ENCODE data around the gene CISH.

The CISH gene, protein sequence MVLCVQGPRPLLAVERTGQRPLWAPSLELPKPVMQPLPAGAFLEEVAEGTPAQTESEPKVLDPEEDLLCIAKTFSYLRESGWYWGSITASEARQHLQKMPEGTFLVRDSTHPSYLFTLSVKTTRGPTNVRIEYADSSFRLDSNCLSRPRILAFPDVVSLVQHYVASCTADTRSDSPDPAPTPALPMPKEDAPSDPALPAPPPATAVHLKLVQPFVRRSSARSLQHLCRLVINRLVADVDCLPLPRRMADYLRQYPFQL

GRCh38 chr3:50611464-50612233 is at the start of gene CISH:
CISH (minus strand) TSS chr3:50611774; CDS start chr3:50611650, 124 bp downstream.
- peak; percentile 97 for DNase-seq (ENCODE audit: low read depth)

DNA sequence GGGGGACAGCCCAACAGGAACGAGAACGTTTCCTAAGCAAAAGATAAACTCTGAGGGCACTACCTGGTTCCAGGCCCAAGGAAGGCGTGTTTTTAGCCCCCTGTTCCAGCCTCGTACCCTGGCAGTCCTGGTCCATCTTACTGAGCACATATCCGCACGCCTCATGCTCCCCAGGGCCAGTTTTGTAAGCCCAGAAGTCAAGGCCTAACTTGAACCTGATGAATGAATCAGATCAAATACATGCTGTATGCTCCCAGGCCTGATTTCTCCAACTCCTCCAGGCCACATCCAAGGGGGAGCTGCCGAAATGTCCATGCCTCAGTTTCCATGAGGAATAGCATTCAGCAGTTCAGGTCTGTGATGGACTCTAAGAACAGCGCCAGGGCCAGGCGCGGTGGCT is 48.8 kb upstream of the CISH start:
- no peak for DNase-seq (ENCODE audit: low read depth)

GRCh38 chr3:50658831-50659230 is 47.3 kb upstream of the CISH start:
- DNase-seq (ENCODE audit: low read depth): no peak

GRCh38 chr3:50658416-50658815 is 46.8 kb upstream of the CISH start:
- no peak for DNase-seq (ENCODE audit: low read depth)

GRCh38 chr3:50657816-50658215 is 46.2 kb upstream of the CISH start:
- no peak for DNase-seq (ENCODE audit: low read depth)

GRCh38 chr3:50657407-50657806 is 45.8 kb upstream of the CISH start:
- DNase-seq (ENCODE audit: low read depth): no peak

- no peak for DNase-seq (ENCODE audit: low read depth)
These were observed 45.0 kb upstream of the CISH start for GRCh38 chr3:50656417-50657195.

GRCh38 chr3:50655009-50655830 is 43.6 kb upstream of the CISH start:
- no peak for DNase-seq (ENCODE audit: low read depth)

DNA sequence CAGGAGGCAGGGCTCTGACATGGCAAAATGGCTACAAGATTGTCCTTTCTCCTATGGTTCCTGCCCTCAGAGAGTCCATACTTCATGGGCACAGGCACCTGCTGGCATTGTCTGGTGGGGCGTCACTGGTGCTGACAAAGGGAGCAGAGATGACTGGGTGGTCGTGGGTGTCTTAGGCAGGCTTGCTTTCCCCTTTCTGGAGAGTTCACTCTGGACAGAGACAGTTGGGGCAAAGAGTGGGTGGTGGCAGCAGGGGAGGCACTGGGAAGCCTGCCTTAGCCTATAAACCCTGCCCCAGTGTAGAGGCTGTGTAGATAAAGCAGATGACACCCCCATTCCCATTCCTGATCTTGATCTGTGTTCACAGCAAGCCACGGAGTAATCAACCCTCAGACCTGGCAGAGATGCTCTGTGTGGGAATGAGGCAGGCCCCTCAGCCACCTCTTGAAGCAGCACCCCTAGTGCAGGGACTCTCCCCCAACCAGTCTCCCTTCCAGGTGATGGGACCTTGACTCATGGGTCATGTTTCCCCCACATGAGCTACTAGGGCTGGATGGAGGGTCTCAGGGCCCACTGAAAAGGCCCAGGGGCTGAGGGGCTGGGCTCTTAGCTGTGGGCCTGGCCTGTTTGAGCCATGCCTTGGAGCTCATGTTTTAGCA is 42.5 kb upstream of the CISH start:
- no peak for DNase-seq (ENCODE audit: low read depth)

GRCh38 chr3:50652709-50653108 is 41.1 kb upstream of the CISH start:
- DNase-seq (ENCODE audit: low read depth): peak; percentile 21

- no peak for DNase-seq (ENCODE audit: low read depth)
These were observed 40.5 kb upstream of the CISH start for GRCh38 chr3:50651920-50652529.

GRCh38 chr3:50651445-50651844 is 39.9 kb upstream of the CISH start:
- DNase-seq (ENCODE audit: low read depth): no peak

- no peak for DNase-seq (ENCODE audit: low read depth)
These were observed 38.4 kb upstream of the CISH start for GRCh38 chr3:50650018-50650417.

- no peak for DNase-seq (ENCODE audit: low read depth)
These were observed 37.9 kb upstream of the CISH start for GRCh38 chr3:50649451-50649931.

GRCh38 chr3:50648944-50649343 is 37.4 kb upstream of the CISH start:
- DNase-seq (ENCODE audit: low read depth): no peak

GRCh38 chr3:50648313-50648712 is 36.7 kb upstream of the CISH start:
- no peak for DNase-seq (ENCODE audit: low read depth)

DNA sequence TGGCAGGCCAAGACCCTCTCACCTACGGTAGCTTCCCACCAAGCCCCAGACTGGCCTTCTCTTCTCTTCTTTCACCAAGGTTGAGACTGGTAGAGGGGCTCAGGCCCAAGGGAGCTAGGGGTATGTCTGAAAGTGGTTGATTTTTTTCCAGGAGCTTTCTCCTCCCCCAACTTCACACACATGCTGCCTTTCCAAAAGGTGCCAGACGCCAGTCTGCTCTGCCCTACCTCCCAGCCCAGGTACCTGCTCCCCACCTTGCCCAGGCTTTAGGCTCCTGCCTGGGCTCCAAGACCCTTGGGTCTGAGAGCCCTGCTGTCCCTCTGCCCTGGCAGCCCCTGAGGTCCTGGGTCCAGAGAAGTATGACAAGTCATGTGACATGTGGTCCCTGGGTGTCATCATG is 33.8 kb upstream of the CISH start:
- DNase-seq (ENCODE audit: low read depth): no peak

DNA sequence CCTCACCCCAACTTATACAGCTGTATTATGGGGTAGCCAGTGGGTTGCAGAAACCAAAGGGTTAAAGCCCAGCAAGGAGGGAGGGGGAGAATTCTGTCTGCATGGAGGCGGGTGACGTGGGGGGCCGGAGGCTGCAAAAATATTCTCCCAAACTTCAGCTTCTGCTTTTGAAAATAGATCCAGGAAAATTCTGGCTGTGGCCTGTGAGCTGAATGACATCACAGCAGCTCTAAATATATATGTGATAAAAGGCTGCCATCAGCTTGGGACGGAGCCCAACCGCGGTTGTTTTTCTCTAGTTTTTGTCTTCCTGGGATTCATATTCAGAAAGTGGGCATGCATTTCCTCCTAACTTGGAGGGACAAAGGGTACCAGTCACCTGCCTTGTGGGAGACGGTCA is 33.0 kb upstream of the CISH start:
- no peak for DNase-seq (ENCODE audit: low read depth)

DNA sequence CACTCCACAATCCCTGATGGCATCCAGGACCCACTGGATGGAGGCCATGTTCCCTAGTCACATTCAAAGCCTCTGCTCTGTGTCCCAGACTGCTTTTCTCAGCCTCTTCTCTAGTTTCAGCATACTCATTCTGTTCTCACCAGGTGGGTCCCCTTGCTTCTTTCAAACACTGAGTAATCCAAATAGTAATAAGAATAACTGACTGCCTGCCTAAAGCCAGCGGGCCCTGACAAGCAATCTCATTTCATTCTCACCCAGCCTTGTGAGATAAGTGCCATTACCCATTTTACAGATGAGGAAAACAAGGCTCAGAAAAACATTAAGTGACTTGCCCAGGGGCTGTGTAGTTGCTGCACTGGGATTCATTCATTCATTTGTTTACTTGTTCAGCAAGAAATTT is 30.8 kb upstream of the CISH start:
- DNase-seq (ENCODE audit: low read depth): no peak

GRCh38 chr3:50639055-50639494 is 27.5 kb upstream of the CISH start:
- no peak for DNase-seq (ENCODE audit: low read depth)

- DNase-seq (ENCODE audit: low read depth): no peak
These were observed 26.4 kb upstream of the CISH start for GRCh38 chr3:50637945-50638344.
